Mesendoderm (in vitro differentiated cells): ENCODE results near the gene BICDL2.

Experiments
- DNase-seq: peaks from one replicate; pipeline ENCODE4 v3.0.0; 2013
- H2AK5ac ChIP-seq: 2 replicates; pipeline ENCODE4 v1.6.1; 2013; ENCODE audit warnings: low read length, inconsistent platforms
- H2BK120ac ChIP-seq: 2 replicates; pipeline ENCODE4 v1.6.1; 2013; ENCODE audit warnings: low read depth, mild to moderate bottlenecking, low read length, moderate library complexity, mixed read lengths
- H2BK15ac ChIP-seq: replicated peaks from 2 replicates; pipeline ENCODE4 v1.6.1; 2013; ENCODE audit warnings: low read depth, mild to moderate bottlenecking, moderate library complexity
- H2BK5ac ChIP-seq: 2 replicates; pipeline ENCODE4 v1.6.1; 2013; ENCODE audit warnings: low read length, inconsistent platforms
- H3K18ac ChIP-seq: 2 replicates; pipeline ENCODE4 v1.6.1; 2013; ENCODE audit warnings: mild to moderate bottlenecking, low read length, mixed read lengths
- H3K23ac ChIP-seq: one replicate; pipeline ENCODE4 v1.6.1; 2013; ENCODE audit warnings: low read length
- H3K27ac ChIP-seq: 2 replicates; pipeline ENCODE4 v1.5.1; 2013; ENCODE audit warnings: low read depth, mild to moderate bottlenecking, inconsistent platforms, low read length, moderate library complexity
- H3K27me3 ChIP-seq: 2 replicates; pipeline ENCODE4 v1.6.1; 2013; ENCODE audit warnings: low read length, control low read depth, mild to moderate bottlenecking, inconsistent platforms; ENCODE audit not compliant: insufficient read depth, poor library complexity
- H3K36me3 ChIP-seq: 2 replicates; pipeline ENCODE4 v1.6.1; 2013; ENCODE audit warnings: low read length, inconsistent platforms; ENCODE audit not compliant: control insufficient read depth, insufficient read depth
- H3K4ac ChIP-seq: one replicate; pipeline ENCODE4 v1.6.1; 2013; ENCODE audit warnings: low read depth, mild to moderate bottlenecking, low read length, moderate library complexity
- H3K4me1 ChIP-seq: 2 replicates; pipeline ENCODE4 v1.6.1; 2013; ENCODE audit warnings: low read depth, low read length, inconsistent platforms; ENCODE audit not compliant: control insufficient read depth
- H3K4me2 ChIP-seq: 2 replicates; pipeline ENCODE4 v1.6.1; 2013; ENCODE audit warnings: low read length
- H3K4me3 ChIP-seq: 2 replicates; pipeline ENCODE4 v1.5.1; 2013; ENCODE audit warnings: mild to moderate bottlenecking, low read length
- H3K56ac ChIP-seq: one replicate; pipeline ENCODE4 v1.6.1; 2013; ENCODE audit warnings: low read length
- H3K79me1 ChIP-seq: 2 replicates; pipeline ENCODE4 v1.6.1; 2013; ENCODE audit warnings: low read length, inconsistent platforms
- H3K79me2 ChIP-seq: 2 replicates; pipeline ENCODE4 v1.6.1; 2013; ENCODE audit warnings: mild to moderate bottlenecking, low read length; ENCODE audit not compliant: control insufficient read depth, insufficient read depth
- H3K9ac ChIP-seq: 2 replicates; pipeline ENCODE4 v1.6.1; 2013; ENCODE audit warnings: low read length, inconsistent platforms
- H4K5ac ChIP-seq: one replicate; pipeline ENCODE4 v1.6.1; 2013; ENCODE audit warnings: low read length
- H4K8ac ChIP-seq: one replicate; pipeline ENCODE4 v1.6.1; 2013; ENCODE audit warnings: low read depth, mild to moderate bottlenecking, control low read depth, low read length, moderate library complexity
- WGBS: extraction: QIAGEN DNeasy Blood & Tissue Kit; methylation state at CpG from one replicate; pipeline ENCODE4 v1.1.7; 2013; ENCODE audit warnings: low lambda C conversion rate, missing lambda C conversion rate; ENCODE audit not compliant: insufficient coverage; ENCODE audit errors: extremely low coverage; 5-methylcytosine and 5-hydroxymethylcytosine counted together

Gene BICDL2

GRCh38 chr16:2987286-2987685 is 49.5 kb downstream of the BICDL2 start:
- no peak overlapping the region for H2BK5ac ChIP-seq
- H2AK5ac ChIP-seq = no peak overlapping the region
- no peak overlapping the region for H3K4me3 ChIP-seq
- no peak overlapping the region for H3K56ac ChIP-seq
- H3K18ac ChIP-seq = no peak overlapping the region
- no peak overlapping the region for H2BK120ac ChIP-seq
- no peak for DNase-seq
- H3K79me1 ChIP-seq = no peaks in the 10 kb centered on the region
- no peak overlapping the region for H3K4me2 ChIP-seq
- no CpG with 5 or more reads among the region's 9 CpGs for WGBS
- no peaks in the 10 kb centered on the region for H3K79me2 ChIP-seq
- no peak overlapping the region for H3K23ac ChIP-seq
- H3K9ac ChIP-seq = no peak overlapping the region
- H3K36me3 ChIP-seq = no peaks in the 10 kb centered on the region
- no peaks in the 10 kb centered on the region for H3K4me1 ChIP-seq
- H3K4ac ChIP-seq = no peak overlapping the region
- H4K8ac ChIP-seq = no peak overlapping the region
- H3K27me3 ChIP-seq = no peaks in the 10 kb centered on the region
- H2BK15ac ChIP-seq = no peak overlapping the region
- no peak overlapping the region for H3K27ac ChIP-seq
- H4K5ac ChIP-seq = no peak overlapping the region

GRCh38 chr16:2986623-2987188 is 50.0 kb downstream of the BICDL2 start:
- H3K27me3 ChIP-seq = no peaks in the 10 kb centered on the region
- H3K4me1 ChIP-seq = peaks cover 2% of the 10 kb centered on the region
- no peak overlapping the region for H3K56ac ChIP-seq

GRCh38 chr16:2985893-2986355 is 50.8 kb downstream of the BICDL2 start:
- Histone ChIP-seq H3K4me2 (no peak overlapping the region), H3K9ac (no peak overlapping the region), H3K4me3 (no peak overlapping the region), H4K5ac (no peak overlapping the region), H3K4ac (no peak overlapping the region), H3K79me1 (no peaks in the 10 kb centered on the region), H2BK15ac (no peak overlapping the region), H2BK120ac (no peak overlapping the region), H2BK5ac (no peak overlapping the region), H3K36me3 (no peaks in the 10 kb centered on the region), H3K4me1 (peaks cover 2% of the 10 kb centered on the region), H3K79me2 (no peaks in the 10 kb centered on the region), H3K27me3 (no peaks in the 10 kb centered on the region), H2AK5ac (no peak overlapping the region), H3K18ac (no peak overlapping the region), H4K8ac (no peak overlapping the region), H3K23ac (no peak overlapping the region), H3K56ac (peak overlapping the region; percentile 15), H3K27ac (no peak overlapping the region)
- no peak for DNase-seq
- WGBS = no CpG with 5 or more reads among the region's 15 CpGs

More at GRCh38 chr16:2986623-2987188, 50.0 kb downstream of the BICDL2 start:
- Histone ChIP-seq H3K18ac (no peak overlapping the region), H3K36me3 (no peaks in the 10 kb centered on the region), H2BK120ac (no peak overlapping the region), H3K4me2 (no peak overlapping the region), H3K79me1 (no peaks in the 10 kb centered on the region), H4K5ac (no peak overlapping the region), H3K4ac (no peak overlapping the region), H2BK15ac (no peak overlapping the region), H2BK5ac (no peak overlapping the region), H2AK5ac (no peak overlapping the region), H3K9ac (no peak overlapping the region), H3K79me2 (no peaks in the 10 kb centered on the region), H3K4me3 (no peak overlapping the region), H4K8ac (no peak overlapping the region), H3K23ac (no peak overlapping the region), H3K27ac (no peak overlapping the region)
- WGBS = no CpG with 5 or more reads among the region's 17 CpGs
- DNase-seq = no peak

- no peak overlapping the region for H3K4me2 ChIP-seq
- H3K23ac ChIP-seq = no peak overlapping the region
- no peak overlapping the region for H2BK5ac ChIP-seq
- no peak overlapping the region for H4K8ac ChIP-seq
- H3K56ac ChIP-seq = peak overlapping the region; percentile 15
- H3K9ac ChIP-seq = no peak overlapping the region
- H4K5ac ChIP-seq = no peak overlapping the region
- DNase-seq = no peak
- H3K4me3 ChIP-seq = no peak overlapping the region
- H2BK120ac ChIP-seq = no peak overlapping the region
- no peaks in the 10 kb centered on the region for H3K79me1 ChIP-seq
- no peak overlapping the region for H3K27ac ChIP-seq
- no peaks in the 10 kb centered on the region for H3K36me3 ChIP-seq
- H3K27me3 ChIP-seq = no peaks in the 10 kb centered on the region
- H2AK5ac ChIP-seq = no peak overlapping the region
- whole genome bisulfite sequencing = no CpG with 5 or more reads among the region's 9 CpGs
- no peak overlapping the region for H3K4ac ChIP-seq
- H2BK15ac ChIP-seq = no peak overlapping the region
- no peak overlapping the region for H3K18ac ChIP-seq
- no peaks in the 10 kb centered on the region for H3K79me2 ChIP-seq
- H3K4me1 ChIP-seq = peaks cover 2% of the 10 kb centered on the region
Observed at GRCh38 chr16:2985462-2985861, 51.3 kb downstream of the BICDL2 start.

- Histone ChIP-seq H3K27ac (no peak overlapping the region), H3K4me1 (peaks cover 2% of the 10 kb centered on the region), H3K23ac (no peak overlapping the region), H3K4me3 (no peak overlapping the region), H3K79me2 (peaks cover 7% of the 10 kb centered on the region), H4K5ac (no peak overlapping the region), H3K4ac (no peak overlapping the region), H2BK5ac (no peak overlapping the region), H3K36me3 (no peaks in the 10 kb centered on the region), H2BK120ac (no peak overlapping the region), H3K18ac (no peak overlapping the region), H2BK15ac (no peak overlapping the region), H2AK5ac (no peak overlapping the region), H3K56ac (peak overlapping the region; percentile 60), H3K79me1 (peaks cover 6% of the 10 kb centered on the region), H3K4me2 (no peak overlapping the region), H4K8ac (no peak overlapping the region), H3K27me3 (no peaks in the 10 kb centered on the region), H3K9ac (peak overlapping the region; percentile 42)
- DNase-seq = peak; percentile 89
- WGBS = no CpG with 5 or more reads among the region's 42 CpGs
Observed at GRCh38 chr16:2983706-2984136, 53.0 kb downstream of the BICDL2 start.

- peak overlapping the region; percentile 44 for H3K56ac ChIP-seq
- no peak overlapping the region for H3K18ac ChIP-seq
- no peak overlapping the region for H3K4me3 ChIP-seq
- no peak overlapping the region for H3K4me2 ChIP-seq
- no CpG with 5 or more reads among the region's 5 CpGs for WGBS
- H3K27me3 ChIP-seq = no peaks in the 10 kb centered on the region
- H3K23ac ChIP-seq = no peak overlapping the region
- no peak overlapping the region for H2BK5ac ChIP-seq
- no peak overlapping the region for H4K8ac ChIP-seq
- no peak for DNase-seq
- H3K27ac ChIP-seq = no peak overlapping the region
- H3K79me1 ChIP-seq = peaks cover 10% of the 10 kb centered on the region
- no peak overlapping the region for H3K9ac ChIP-seq
- no peak overlapping the region for H4K5ac ChIP-seq
- H2AK5ac ChIP-seq = no peak overlapping the region
- no peak overlapping the region for H2BK15ac ChIP-seq
- H2BK120ac ChIP-seq = no peak overlapping the region
- no peak overlapping the region for H3K4ac ChIP-seq
- H3K36me3 ChIP-seq = peaks cover 2% of the 10 kb centered on the region
- H3K79me2 ChIP-seq = peaks cover 11% of the 10 kb centered on the region
- H3K4me1 ChIP-seq = peaks cover 2% of the 10 kb centered on the region
Observed at GRCh38 chr16:2982402-2982801, 54.3 kb downstream of the BICDL2 start.
